HG03342 (cell line): ENCODE measurements around the gene LONRF3.
"Not testable (repeated sequence)": the region's sequence is repeated elsewhere in the genome, so short reads cannot be mapped to it uniquely, and the experiment has no call there.

Experiments used
- ATAC-seq: cut with Tn5 transposase; IDR thresholded peaks from one replicate; pipeline ENCODE4 v1.9.1; 2021; ENCODE audit warnings: mild to moderate bottlenecking, moderate library complexity; ENCODE audit not compliant: unreplicated experiment

The LONRF3 gene

GRCh38 chrX:118983513-118983912 is 9.1 kb downstream of the LONRF3 start:
- ATAC-seq = no peak

- ATAC-seq = no peak
Measured at GRCh38 chrX:118988911-118989310, 14.5 kb downstream of the LONRF3 start.

GRCh38 chrX:118989886-118990285 is 15.5 kb downstream of the LONRF3 start:
- no peak for ATAC-seq

GRCh38 chrX:118990512-118991227 is 16.3 kb downstream of the LONRF3 start:
- no peak for ATAC-seq

- ATAC-seq = not testable (repeated sequence)
Measured at GRCh38 chrX:118992441-118993121, 18.2 kb downstream of the LONRF3 start.

- no peak for ATAC-seq
Measured at GRCh38 chrX:119003462-119003861, 29.0 kb downstream of the LONRF3 start.

- peak; percentile 96 for ATAC-seq
Measured at GRCh38 chrX:119004920-119005524, 30.6 kb downstream of the LONRF3 start.

- ATAC-seq = no peak
Measured at GRCh38 chrX:119007189-119007770, 32.9 kb downstream of the LONRF3 start.

GRCh38 chrX:119008110-119008744 is 33.8 kb downstream of the LONRF3 start:
- peak; percentile 46 for ATAC-seq

GRCh38 chrX:119009071-119009470 is 34.7 kb downstream of the LONRF3 start:
- no peak for ATAC-seq

- no peak for ATAC-seq
Measured at GRCh38 chrX:119010491-119010890, 36.1 kb downstream of the LONRF3 start.

GRCh38 chrX:119013164-119013563 is 38.7 kb downstream of the LONRF3 start:
- ATAC-seq = no peak

GRCh38 chrX:119015407-119016237 is 41.2 kb downstream of the LONRF3 start:
- peak; percentile 87 for ATAC-seq

- no peak for ATAC-seq
Measured at GRCh38 chrX:119017077-119017476, 42.7 kb downstream of the LONRF3 start.

GRCh38 chrX:119025900-119026299 is 51.5 kb downstream of the LONRF3 start:
- ATAC-seq = no peak

- ATAC-seq = not testable (repeated sequence)
Measured at GRCh38 chrX:119026344-119026743, 51.9 kb downstream of the LONRF3 start.

- not testable (repeated sequence) for ATAC-seq
Measured at GRCh38 chrX:119027960-119028732, 53.7 kb downstream of the LONRF3 start.

- no peak for ATAC-seq
Measured at GRCh38 chrX:119028733-119029330, 54.4 kb downstream of the LONRF3 start.

- not testable (repeated sequence) for ATAC-seq
Measured at GRCh38 chrX:119029656-119030055, 55.2 kb downstream of the LONRF3 start.
